ENCODE measurements around the gene ADAMTS15. TPM values are rescaled to one million over a fixed set of nuclear protein-coding genes. Genes with fewer than 3 reads are reported as not detected.

Gene ADAMTS15
- total RNA-seq, 1 donor from 2014 or later: 81.6 TPM

DNA sequence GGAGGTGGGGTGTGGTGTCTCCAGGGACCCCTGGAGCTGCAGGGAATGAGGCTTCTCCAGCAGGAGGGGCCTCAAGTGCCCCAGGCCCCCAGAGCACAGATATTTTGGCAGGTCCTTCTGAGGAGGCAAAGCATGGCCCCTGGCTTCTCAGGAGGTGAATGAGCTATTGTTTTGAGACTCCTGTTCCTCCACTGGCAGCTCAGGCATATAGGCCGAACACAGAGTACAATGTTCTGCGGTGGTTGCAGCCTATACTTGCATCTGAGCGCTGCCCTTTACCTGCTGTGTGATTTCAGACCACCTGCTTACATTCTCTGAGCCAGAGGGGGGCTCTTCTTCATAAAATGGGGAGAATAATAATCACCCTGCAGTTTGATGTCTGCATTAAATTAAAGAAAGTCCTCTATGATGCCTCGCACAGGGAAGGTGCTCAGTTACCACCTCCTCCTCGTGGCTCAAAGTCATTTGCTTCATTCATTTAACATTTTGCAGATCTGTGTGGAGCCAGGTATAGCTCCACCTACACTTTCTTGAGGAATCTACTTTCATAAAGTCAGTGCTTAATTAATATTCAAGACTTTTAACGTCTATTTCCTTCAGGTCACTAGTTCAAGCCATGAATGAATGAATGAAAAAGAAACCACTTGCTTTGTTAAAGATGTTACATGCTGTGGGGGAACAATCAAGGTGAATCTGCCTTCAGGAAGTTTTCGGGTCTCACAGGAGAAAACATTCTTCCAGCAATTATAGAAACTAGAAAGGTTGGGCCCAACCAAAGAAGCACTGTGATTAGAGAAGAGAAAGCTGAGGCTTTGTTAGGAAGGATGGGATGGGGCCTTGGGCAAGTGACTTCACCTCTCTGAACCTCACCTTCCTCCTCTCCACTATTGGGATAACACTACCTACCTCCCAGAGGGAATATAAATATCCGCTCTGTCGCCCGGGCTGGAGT lies 68.4 kb downstream of the ADAMTS15 start:
- no peaks in the 10 kb centered on the region for H3K36me3 Mint-ChIP-seq (ENCODE audit: unreplicated experiment)
- TF ChIP-seq, protein P1, sequence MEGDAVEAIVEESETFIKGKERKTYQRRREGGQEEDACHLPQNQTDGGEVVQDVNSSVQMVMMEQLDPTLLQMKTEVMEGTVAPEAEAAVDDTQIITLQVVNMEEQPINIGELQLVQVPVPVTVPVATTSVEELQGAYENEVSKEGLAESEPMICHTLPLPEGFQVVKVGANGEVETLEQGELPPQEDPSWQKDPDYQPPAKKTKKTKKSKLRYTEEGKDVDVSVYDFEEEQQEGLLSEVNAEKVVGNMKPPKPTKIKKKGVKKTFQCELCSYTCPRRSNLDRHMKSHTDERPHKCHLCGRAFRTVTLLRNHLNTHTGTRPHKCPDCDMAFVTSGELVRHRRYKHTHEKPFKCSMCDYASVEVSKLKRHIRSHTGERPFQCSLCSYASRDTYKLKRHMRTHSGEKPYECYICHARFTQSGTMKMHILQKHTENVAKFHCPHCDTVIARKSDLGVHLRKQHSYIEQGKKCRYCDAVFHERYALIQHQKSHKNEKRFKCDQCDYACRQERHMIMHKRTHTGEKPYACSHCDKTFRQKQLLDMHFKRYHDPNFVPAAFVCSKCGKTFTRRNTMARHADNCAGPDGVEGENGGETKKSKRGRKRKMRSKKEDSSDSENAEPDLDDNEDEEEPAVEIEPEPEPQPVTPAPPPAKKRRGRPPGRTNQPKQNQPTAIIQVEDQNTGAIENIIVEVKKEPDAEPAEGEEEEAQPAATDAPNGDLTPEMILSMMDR (IDR thresholded peaks at IDR 0.05): no peak
- no peaks in the 10 kb centered on the region for H3K9me3 Mint-ChIP-seq (ENCODE audit: unreplicated experiment)
- peak; percentile 67 for DNase-seq (ENCODE audit: extremely low spot score, unreplicated experiment)
- peaks cover 10% of the 10 kb centered on the region for H3K4me1 Mint-ChIP-seq (ENCODE audit: unreplicated experiment)
- H3K27ac Mint-ChIP-seq (ENCODE audit: unreplicated experiment): no peak overlapping the region
- no peaks in the 10 kb centered on the region for H3K27me3 Mint-ChIP-seq (ENCODE audit: unreplicated experiment)
- H3K4me3 Mint-ChIP-seq (ENCODE audit: unreplicated experiment): no peak overlapping the region

DNA sequence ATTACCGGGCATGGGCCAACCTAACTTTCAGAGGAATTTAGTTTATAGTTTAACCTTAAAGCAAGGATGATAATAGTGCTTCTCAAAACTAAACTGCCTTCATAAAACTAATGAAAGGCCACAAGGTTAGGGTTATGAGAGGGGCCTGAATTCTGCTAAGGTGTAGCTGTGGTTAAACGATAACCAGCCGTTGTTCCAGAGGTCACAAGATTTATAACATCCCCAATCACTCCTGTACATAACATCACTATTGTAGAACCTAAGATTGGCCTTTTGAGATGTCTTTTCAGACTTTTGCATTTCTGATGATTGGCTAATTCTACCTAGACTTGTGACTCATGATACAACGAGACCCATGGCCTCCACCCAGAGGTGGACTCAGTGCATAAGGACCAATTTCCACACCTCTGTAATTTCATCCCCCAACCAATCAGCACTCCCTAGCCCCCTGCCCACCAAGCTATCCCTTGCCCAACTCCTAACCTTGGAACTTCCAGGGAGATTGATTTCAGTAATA lies 69.8 kb downstream of the ADAMTS15 start:
- no peaks in the 10 kb centered on the region for H3K27me3 Mint-ChIP-seq (ENCODE audit: unreplicated experiment)
- H3K9me3 Mint-ChIP-seq (ENCODE audit: unreplicated experiment): no peaks in the 10 kb centered on the region
- no peak overlapping the region for H3K4me3 Mint-ChIP-seq (ENCODE audit: unreplicated experiment)
- peaks cover 22% of the 10 kb centered on the region for H3K4me1 Mint-ChIP-seq (ENCODE audit: unreplicated experiment)
- TF ChIP-seq, protein P1 (IDR thresholded peaks at IDR 0.05): no peak
- H3K36me3 Mint-ChIP-seq (ENCODE audit: unreplicated experiment): no peaks in the 10 kb centered on the region
- DNase-seq (ENCODE audit: extremely low spot score, unreplicated experiment): no peak
- H3K27ac Mint-ChIP-seq (ENCODE audit: unreplicated experiment): no peak overlapping the region

DNA sequence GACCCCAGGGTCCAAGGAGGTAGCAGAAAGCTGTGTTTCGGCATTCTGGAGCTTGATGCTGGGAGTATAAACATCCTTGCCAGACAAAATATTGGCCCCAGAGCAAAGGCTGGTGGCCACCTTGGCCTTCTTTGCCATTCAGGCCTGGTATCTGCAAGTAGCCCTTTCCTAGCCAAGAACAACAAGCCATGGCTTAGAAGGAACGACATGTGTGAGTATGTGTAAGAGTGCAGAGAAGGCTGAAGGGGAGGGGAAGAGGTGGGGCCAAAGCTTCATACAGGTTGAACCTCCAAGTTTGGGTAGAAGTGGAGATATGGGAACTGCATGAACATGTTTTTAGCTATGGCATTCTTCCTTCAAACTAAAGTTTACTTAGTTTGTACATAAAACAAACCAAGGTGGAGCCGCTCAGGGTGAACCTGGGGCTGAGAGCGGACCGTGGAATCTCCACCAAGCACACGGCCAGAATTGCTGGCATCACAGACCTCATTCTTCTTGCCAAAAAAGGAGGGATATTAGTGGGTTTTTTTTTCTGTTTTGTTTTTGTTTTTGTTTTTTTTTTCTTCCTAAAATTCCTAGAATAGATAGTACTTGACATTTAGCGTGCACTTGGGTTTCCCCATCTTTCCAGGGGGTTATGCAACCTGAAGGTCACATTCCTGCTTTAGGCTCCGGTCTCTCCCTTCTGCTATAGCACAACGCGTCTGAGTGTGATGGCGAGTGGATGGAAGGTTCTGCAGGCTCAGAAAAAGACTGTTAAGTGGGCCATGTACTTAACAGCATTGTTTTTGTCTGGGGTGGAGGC lies 70.9 kb downstream of the ADAMTS15 start:
- no peaks in the 10 kb centered on the region for H3K9me3 Mint-ChIP-seq (ENCODE audit: unreplicated experiment)
- TF ChIP-seq, protein P1 (IDR thresholded peaks at IDR 0.05): no peak
- peaks cover 25% of the 10 kb centered on the region for H3K4me1 Mint-ChIP-seq (ENCODE audit: unreplicated experiment)
- no peaks in the 10 kb centered on the region for H3K27me3 Mint-ChIP-seq (ENCODE audit: unreplicated experiment)
- no peaks in the 10 kb centered on the region for H3K36me3 Mint-ChIP-seq (ENCODE audit: unreplicated experiment)
- DNase-seq (ENCODE audit: extremely low spot score, unreplicated experiment): no peak
- H3K4me3 Mint-ChIP-seq (ENCODE audit: unreplicated experiment): no peak overlapping the region
- no peak overlapping the region for H3K27ac Mint-ChIP-seq (ENCODE audit: unreplicated experiment)

DNA sequence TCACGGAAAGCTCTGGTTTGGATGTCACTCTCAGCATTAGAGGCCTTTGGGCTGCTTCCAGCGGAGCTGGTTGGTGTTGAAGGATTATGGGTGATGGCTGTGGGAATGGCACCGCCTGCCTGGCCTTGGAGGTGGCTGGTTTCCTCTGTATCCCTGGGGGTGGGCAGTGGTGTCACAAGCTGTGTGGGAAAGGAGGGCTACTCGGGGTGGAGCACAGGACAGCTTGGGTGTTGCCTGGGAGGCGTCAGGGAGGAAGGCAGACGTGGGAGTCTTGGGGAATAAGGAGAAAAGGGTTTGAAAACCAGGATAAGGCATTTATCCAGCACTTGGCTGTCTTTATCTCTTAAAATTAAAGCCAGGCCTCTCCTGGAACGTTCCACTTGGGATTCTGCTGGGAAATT lies 71.8 kb downstream of the ADAMTS15 start:
- TF ChIP-seq, protein P1 (IDR thresholded peaks at IDR 0.05): no peak
- Mint-ChIP-seq H3K4me3 (ENCODE audit: unreplicated experiment) (no peak overlapping the region), H3K27ac (ENCODE audit: unreplicated experiment) (no peak overlapping the region), H3K4me1 (ENCODE audit: unreplicated experiment) (peaks cover 23% of the 10 kb centered on the region), H3K9me3 (ENCODE audit: unreplicated experiment) (no peaks in the 10 kb centered on the region), H3K27me3 (ENCODE audit: unreplicated experiment) (no peaks in the 10 kb centered on the region), H3K36me3 (ENCODE audit: unreplicated experiment) (no peaks in the 10 kb centered on the region)
- no peak for DNase-seq (ENCODE audit: extremely low spot score, unreplicated experiment)

All from osteocyte (in vitro differentiated cells).